Fibroblast of lung (primary cell): ENCODE data around the gene GGCT. TPM values are rescaled to one million over a fixed set of nuclear protein-coding genes. Genes with fewer than 3 reads are reported as not detected.

Experiments used
- DNase-seq, 2 donors: peaks; one replicate each; pipeline versions ENCODE4 v3.0.0 to v3.0.0-alpha.2; 2010; ENCODE audit warnings: low read depth in 2 of 2
- H2AFZ ChIP-seq: 2 replicates; pipeline ENCODE4 v1.5.1; 2012; ENCODE audit warnings: low read length, control low read depth, inconsistent platforms
- H3K27ac ChIP-seq: 2 replicates; pipeline ENCODE4 v1.5.1; 2011; ENCODE audit warnings: low read length, control low read depth; ENCODE audit not compliant: insufficient read depth
- H3K27me3 ChIP-seq: 2 replicates; pipeline ENCODE4 v1.5.1; 2011; ENCODE audit warnings: mild to moderate bottlenecking, low read length; ENCODE audit not compliant: control insufficient read depth, insufficient read depth
- H3K36me3 ChIP-seq: 2 replicates; pipeline ENCODE4 v1.5.1; 2011; ENCODE audit warnings: low read length; ENCODE audit not compliant: control insufficient read depth, insufficient read depth
- H3K4me1 ChIP-seq: 2 replicates; pipeline ENCODE4 v1.5.1; 2011; ENCODE audit warnings: low read length; ENCODE audit not compliant: control insufficient read depth, insufficient read depth; ENCODE audit errors: extremely low read depth
- H3K4me2 ChIP-seq: 2 replicates; pipeline ENCODE4 v1.5.1; 2011; ENCODE audit warnings: low read length, control low read depth; ENCODE audit not compliant: insufficient read depth; ENCODE audit errors: extremely low read depth
- H3K4me3 ChIP-seq, 4 experiments: fragments of 200-600 bp in 1 of 4; sonication (generic) in 1 of 4; replicated peaks in 1 of 4; 2 replicates each; pipeline ENCODE4 v1.5.1; 2011 to 2016; ENCODE audit warnings: low read length in 4 of 4, low read depth in 3 of 4, mild to moderate bottlenecking in 3 of 4, control low read depth in 2 of 4, inconsistent platforms in 1 of 4, mixed read lengths in 1 of 4; ENCODE audit not compliant: insufficient read depth in 1 of 4; ENCODE audit errors: control extremely low read depth in 1 of 4
- H3K79me2 ChIP-seq: 2 replicates; pipeline ENCODE4 v1.5.1; 2012; ENCODE audit warnings: mild to moderate bottlenecking, low read length, inconsistent platforms; ENCODE audit not compliant: control insufficient read depth, insufficient read depth
- H3K9ac ChIP-seq: 2 replicates; pipeline ENCODE4 v1.5.1; 2011; ENCODE audit warnings: mild to moderate bottlenecking, low read length, control low read depth; ENCODE audit not compliant: insufficient read depth
- H3K9me3 ChIP-seq: 2 replicates; pipeline ENCODE4 v1.5.1; 2012; ENCODE audit warnings: low read depth, low read length; ENCODE audit not compliant: control insufficient read depth, insufficient read depth
- H4K20me1 ChIP-seq: 2 replicates; pipeline ENCODE4 v1.5.1; 2011; ENCODE audit warnings: low read length; ENCODE audit not compliant: control insufficient read depth, insufficient read depth; ENCODE audit errors: extremely low read depth
- EZH2 ChIP-seq: IDR thresholded peaks from 2 replicates; pipeline ENCODE4 v1.5.1; 2012; ENCODE audit warnings: low read length, control low read depth, mild to moderate bottlenecking; ENCODE audit errors: missing control alignments
- polyA plus RNA-seq, 2 donors: library from polyadenylated mRNA; depleted of rRNA in 1 of 2; stranded (reverse) in 1 of 2; unstranded in 1 of 2; fragments of >200 nt; gene quantifications; 2 replicates each; pipeline ENCODE4 v1.2.1, GENCODE V29; 2011 to 2012; ENCODE audit warnings: missing spikeins in 1 of 2
- total RNA-seq: library from RNA; depleted of rRNA; stranded (reverse); fragments of >200 nt; gene quantifications from 2 replicates; pipeline ENCODE4 v1.2.1, GENCODE V29; 2014
- TF ChIP-seq, protein P1 (sequence below), 2 donors: IDR thresholded peaks in 1 of 2; conservative IDR thresholded peaks in 1 of 2; 1 replicate in 1 of 2; 2 replicates in 1 of 2; pipeline ENCODE4 v1.5.1; 2011 to 2012; ENCODE audit warnings: low read length in 2 of 2, control low read depth in 1 of 2, inconsistent platforms in 1 of 2, low read depth in 1 of 2, mild to moderate bottlenecking in 1 of 2

The GGCT gene
- total and polyA plus RNA-seq, 2 donors (not counting 1 experiment from before 2014, with no cell fraction given) = 21.6 to 24.6 TPM

DNA sequence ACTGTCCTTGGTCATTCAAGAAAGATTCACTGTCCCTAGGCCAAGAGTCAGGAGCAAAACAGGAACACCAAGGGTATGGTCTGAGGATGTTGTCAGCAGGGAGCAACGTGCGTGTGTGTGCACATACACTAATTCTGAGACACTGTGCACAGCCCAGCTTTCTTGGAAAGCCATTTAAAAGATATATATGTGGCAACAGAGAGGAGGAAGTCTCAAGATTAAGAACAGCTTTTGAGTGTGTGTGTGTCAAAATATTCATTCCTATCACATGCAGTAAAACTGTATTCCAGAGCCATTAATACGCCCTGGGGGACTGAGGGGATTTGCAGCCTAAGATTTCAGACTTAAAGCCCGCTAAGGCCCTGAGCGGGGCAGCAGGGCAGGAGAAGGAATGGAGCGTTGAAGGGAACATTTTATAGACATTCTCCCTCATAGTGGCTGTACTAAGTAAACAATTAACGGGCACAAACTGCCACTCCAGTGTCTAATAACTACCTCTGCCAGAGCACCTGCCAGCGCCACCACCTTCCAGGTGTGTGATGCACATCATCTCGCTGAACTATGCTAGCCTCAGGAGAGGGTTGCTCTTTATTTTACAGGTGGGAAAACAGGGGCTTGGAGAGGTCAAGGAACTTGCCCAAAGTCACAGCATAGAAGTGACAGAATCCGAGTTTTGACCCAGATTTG lies 28.0 kb downstream of the GGCT start:
- Histone ChIP-seq H3K36me3 (no peaks in the 10 kb centered on the region), H3K9me3 (no peaks in the 10 kb centered on the region), H3K4me1 (peaks cover 27% of the 10 kb centered on the region), H3K4me2 (no peak overlapping the region), H2AFZ (no peak overlapping the region), H3K4me3 (no peak overlapping the region), H3K27me3 (no peaks in the 10 kb centered on the region), H3K27ac (no peak overlapping the region), H4K20me1 (no peaks in the 10 kb centered on the region), H3K9ac (no peak overlapping the region), H3K79me2 (peaks cover 2% of the 10 kb centered on the region)
- TF ChIP-seq, protein P1, sequence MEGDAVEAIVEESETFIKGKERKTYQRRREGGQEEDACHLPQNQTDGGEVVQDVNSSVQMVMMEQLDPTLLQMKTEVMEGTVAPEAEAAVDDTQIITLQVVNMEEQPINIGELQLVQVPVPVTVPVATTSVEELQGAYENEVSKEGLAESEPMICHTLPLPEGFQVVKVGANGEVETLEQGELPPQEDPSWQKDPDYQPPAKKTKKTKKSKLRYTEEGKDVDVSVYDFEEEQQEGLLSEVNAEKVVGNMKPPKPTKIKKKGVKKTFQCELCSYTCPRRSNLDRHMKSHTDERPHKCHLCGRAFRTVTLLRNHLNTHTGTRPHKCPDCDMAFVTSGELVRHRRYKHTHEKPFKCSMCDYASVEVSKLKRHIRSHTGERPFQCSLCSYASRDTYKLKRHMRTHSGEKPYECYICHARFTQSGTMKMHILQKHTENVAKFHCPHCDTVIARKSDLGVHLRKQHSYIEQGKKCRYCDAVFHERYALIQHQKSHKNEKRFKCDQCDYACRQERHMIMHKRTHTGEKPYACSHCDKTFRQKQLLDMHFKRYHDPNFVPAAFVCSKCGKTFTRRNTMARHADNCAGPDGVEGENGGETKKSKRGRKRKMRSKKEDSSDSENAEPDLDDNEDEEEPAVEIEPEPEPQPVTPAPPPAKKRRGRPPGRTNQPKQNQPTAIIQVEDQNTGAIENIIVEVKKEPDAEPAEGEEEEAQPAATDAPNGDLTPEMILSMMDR (conservative IDR thresholded peaks at IDR 0.05 in 1 of 2, IDR thresholded peaks at IDR 0.05 in 1 of 2; ENCODE audit: low read depth in 1 of 2, low read length in 2 of 2) = no peak
- TF ChIP-seq EZH2 = no peak
- no peak for DNase-seq

DNA sequence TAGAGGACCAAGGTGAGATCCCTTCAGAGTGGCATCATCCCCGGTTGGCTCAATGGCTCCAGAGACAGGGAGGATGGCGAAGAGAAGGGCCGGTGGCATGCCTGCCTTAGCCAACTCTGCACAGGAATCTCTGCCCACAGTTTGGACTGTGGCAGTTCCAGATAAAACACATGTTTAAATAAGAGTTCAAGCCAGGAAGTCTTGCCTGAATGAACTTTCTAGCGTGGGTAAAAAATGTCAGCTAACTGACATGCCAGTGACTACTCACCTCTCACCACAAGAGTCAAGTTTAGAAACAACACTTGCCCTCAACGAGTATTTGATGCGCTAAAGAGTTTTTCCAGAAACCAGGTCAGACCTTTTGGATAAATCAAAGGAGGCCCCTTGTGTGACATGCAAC lies 29.0 kb downstream of the GGCT start:
- no peak overlapping the region for H3K4me3 ChIP-seq
- no peaks in the 10 kb centered on the region for H3K36me3 ChIP-seq
- peaks cover 37% of the 10 kb centered on the region for H3K4me1 ChIP-seq
- H3K27me3 ChIP-seq = no peaks in the 10 kb centered on the region
- peaks cover 2% of the 10 kb centered on the region for H3K79me2 ChIP-seq
- peak in 1 of 2 donors; percentile 47 for DNase-seq
- no peak for TF ChIP-seq EZH2
- TF ChIP-seq, protein P1 (conservative IDR thresholded peaks at IDR 0.05 in 1 of 2, IDR thresholded peaks at IDR 0.05 in 1 of 2; ENCODE audit: low read depth in 1 of 2, low read length in 2 of 2) = no peak
- H2AFZ ChIP-seq = no peak overlapping the region
- no peaks in the 10 kb centered on the region for H4K20me1 ChIP-seq
- no peaks in the 10 kb centered on the region for H3K9me3 ChIP-seq
- H3K27ac ChIP-seq = peak overlapping the region; percentile 40
- no peak overlapping the region for H3K9ac ChIP-seq
- no peak overlapping the region for H3K4me2 ChIP-seq

DNA sequence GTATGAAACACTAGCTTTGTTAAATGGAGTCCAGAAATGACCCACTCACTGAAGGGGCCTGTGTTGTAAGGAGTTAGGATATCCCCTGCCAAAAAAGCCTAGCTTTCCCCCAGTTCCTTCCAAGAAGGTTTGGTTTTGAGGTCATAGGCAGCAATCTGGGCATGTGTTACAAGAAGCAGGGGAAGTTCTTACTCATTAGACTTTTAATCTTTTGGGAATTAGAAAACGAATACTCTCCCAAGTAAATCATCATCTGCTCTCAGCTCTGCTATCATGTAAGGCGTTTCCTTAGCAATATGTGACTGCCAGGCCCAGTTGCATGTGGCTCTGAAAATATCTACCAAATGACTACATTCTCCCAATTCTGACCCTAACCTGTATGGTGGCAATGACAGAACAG lies 29.7 kb downstream of the GGCT start:
- Histone ChIP-seq H3K4me3 (no peak overlapping the region), H3K9ac (no peak overlapping the region), H4K20me1 (no peaks in the 10 kb centered on the region), H3K36me3 (no peaks in the 10 kb centered on the region), H3K27ac (peak overlapping the region; percentile 55), H3K9me3 (no peaks in the 10 kb centered on the region), H3K27me3 (no peaks in the 10 kb centered on the region), H3K4me2 (no peak overlapping the region), H3K4me1 (peaks cover 44% of the 10 kb centered on the region), H3K79me2 (peaks cover 2% of the 10 kb centered on the region), H2AFZ (no peak overlapping the region)
- TF ChIP-seq, protein P1 (conservative IDR thresholded peaks at IDR 0.05 in 1 of 2, IDR thresholded peaks at IDR 0.05 in 1 of 2; ENCODE audit: low read depth in 1 of 2, low read length in 2 of 2) = no peak
- no peak for TF ChIP-seq EZH2
- DNase-seq = peak; percentile 92 to 95
